NOMO-1 treated with DMSO at 0.1 percent for 48 hours (cell line): Measurements from ENCODE around the gene RETREG2.

Experiments used
- DNase-seq: peaks from one replicate; lab custom pipeline; 2025; ENCODE audit not compliant: unreplicated experiment; lab: John Stamatoyannopoulos, UW

The RETREG2 gene, protein sequence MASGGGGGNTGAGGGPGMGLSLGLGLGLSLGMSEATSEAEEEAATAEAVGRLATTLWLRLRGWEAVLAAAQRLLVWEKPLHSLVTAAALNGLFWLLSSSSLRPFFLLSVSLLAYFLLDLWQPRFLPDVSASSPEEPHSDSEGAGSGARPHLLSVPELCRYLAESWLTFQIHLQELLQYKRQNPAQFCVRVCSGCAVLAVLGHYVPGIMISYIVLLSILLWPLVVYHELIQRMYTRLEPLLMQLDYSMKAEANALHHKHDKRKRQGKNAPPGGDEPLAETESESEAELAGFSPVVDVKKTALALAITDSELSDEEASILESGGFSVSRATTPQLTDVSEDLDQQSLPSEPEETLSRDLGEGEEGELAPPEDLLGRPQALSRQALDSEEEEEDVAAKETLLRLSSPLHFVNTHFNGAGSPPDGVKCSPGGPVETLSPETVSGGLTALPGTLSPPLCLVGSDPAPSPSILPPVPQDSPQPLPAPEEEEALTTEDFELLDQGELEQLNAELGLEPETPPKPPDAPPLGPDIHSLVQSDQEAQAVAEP

DNA sequence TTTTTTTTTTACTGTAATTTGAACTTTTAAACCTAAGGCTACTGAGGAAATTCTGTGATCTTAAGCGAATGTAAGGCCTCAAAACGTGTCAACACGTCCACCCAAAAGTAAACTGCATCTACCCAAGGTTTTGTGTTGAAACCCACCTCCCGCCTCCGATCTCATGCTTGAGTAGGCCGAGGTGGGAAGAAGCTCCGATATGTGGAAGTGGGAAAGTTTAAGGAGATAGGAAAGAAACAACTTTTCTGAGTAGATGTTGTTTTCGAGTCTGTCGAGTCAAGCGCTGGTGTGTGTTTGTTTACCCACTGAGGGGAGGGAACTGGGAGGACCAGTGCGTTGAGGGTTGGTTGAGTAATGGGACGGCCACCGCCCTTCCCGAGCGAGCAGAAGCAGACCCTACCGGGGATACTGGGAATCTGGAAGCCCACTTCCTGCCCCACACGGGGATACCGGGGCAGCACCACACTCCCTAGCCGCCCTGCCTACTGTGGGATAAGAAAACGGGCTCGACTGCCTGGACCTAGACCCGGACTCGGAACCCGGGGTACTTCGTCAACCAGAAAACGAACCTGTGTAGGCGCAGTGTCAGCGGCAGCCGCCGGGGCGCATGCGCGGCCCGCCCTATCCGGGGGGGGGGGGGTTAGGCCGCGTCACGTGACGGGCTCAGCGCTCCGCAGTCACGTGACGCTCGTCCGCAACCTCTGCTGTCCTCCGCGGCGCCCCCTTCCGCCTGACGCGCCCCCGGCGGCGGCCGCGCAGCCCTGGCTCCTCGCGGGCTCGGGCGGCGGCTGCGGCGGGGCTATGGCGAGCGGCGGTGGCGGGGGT is at the start of gene RETREG2:
TSS of gene RETREG2 (plus strand) at position 724 of the 825 bp plus-strand sequence. CDS start at position 802, 78 bp downstream.
- peak; percentile 88 for DNase-seq

DNA sequence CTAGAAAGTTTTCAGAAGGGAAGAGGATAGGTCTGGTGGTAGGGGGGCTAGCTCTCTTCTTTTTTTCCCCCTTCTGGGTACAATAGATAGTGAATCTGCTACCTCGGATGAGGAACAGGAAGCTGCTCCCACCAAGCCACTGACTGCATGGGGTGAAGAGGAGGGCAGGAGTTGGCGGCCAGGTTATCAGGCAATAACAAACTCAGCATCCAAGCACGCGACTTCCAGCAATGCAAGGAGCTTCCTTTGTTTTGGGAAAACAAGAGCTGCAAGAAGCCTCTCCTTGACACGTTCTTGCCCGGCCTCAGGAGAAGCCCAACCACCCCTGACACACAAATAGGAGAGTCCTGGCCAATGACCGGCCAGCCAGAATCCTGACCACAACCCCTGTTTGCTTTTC is 49.7 kb upstream of the RETREG2 start:
- DNase-seq: no peak

DNA sequence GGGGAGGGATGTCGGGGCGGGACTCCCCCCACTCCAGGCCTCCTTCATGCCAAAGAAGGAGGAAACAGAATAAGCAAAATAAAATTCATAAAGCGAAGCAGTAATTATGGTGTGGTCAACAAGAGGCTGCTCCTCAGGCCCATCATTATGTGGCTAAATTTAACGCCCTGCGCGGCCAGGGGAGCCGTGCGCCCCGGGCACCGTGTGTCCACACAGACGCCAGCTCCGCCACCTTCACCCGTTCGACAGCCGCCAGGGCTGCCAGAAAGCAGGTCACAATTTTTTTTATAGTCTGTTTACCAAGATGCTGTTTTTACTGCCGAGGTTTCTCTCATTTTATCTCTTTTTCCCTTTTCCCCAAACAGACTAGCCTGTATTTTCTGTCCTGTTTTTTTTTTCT is 48.5 kb upstream of the RETREG2 start:
- no peak for DNase-seq

DNA sequence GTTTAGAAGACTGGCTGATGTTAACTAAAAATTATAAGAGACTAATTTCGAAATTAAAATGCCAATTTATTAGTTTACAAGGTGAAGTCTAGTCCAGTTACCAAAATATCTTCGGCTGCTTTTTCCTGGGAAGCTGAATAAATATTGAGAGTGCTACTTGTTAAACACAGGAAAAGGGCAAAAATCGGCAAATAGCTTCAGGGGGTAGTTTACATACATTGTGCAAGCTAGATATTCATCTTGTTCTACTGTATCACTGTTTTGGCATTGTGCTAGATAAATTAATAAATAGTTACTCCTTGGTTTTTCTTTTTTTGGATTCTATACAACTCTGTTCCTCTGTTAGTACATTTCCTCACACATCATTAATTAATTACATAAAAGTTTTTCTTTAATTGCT is 46.7 kb upstream of the RETREG2 start:
- DNase-seq: no peak

DNA sequence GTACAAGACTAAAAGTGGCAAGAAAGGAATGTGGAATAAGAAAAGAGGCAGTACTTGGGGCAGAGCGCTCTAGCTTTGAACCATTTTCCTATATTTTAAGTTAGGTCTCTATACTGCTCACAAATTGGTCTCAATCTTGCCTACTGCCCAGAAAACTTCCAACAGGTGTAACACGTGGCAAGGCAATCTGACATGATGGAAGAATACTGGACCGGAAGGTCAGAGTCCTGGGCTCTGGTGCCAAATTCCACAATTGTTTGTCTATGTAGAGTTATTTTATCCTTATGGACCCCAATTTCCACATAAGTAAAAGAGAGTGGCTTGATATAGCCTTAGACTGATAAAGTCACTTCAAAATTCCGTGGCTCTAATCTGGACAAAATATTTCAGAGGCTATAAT is 46.3 kb upstream of the RETREG2 start:
- no peak for DNase-seq

DNA sequence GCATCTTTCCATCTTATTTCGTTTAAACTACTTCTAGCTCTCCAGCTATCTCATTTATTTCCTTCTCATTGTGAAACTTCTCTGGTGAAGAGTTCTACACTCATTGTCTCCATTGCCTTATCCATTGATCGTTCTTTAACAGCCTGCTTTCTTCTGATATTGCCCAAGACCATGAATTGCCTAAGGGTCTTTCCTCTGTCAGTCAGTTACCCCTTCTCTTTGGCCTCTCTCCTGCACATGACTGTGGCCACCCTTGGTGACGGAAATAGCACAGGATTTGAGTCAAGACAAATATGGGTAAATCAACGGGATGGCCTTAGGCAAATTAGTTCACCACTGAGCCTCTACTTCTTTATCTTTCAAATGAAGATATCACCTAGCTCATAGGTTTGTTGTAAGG is 44.1 kb upstream of the RETREG2 start:
- DNase-seq: no peak

DNA sequence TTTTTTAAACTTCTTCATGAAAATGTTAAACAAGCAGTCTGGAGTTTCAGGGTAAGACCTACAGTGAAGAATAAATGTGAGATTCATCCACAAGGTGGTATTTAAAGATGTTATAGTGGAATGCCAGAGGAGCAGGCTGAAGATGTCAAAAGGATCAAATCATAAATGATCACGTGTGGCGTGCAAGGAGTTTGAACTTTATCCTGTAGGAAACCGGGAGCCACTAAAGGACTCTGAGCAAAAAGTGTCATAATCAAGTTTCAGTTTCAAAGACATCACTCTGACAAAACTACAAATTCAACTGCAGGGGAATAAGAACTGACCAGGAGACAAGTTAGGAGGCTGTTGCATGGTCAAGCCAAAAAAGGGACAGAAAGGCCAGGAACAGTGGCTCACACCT is 37.4 kb upstream of the RETREG2 start:
- no peak for DNase-seq

DNA sequence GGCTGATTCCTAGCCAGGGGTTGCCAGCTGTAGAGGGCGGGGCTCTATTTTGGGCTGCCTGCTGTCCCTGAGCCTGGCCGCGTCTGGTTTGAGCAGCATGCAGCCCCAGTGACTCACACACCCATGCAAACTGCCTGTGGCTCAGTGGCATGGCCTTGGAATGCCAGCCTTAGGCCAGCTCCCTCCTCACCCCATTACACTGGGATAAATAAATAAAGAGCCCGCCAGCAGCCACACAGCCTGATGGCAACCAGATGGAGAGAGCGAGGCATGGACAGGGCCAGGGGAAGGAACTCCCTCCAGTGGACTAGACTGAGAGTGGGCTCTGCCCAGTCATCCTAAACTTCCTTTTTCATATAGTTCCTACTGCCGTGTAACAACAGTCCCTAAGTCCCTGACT is 35.7 kb upstream of the RETREG2 start:
- no peak for DNase-seq

DNA sequence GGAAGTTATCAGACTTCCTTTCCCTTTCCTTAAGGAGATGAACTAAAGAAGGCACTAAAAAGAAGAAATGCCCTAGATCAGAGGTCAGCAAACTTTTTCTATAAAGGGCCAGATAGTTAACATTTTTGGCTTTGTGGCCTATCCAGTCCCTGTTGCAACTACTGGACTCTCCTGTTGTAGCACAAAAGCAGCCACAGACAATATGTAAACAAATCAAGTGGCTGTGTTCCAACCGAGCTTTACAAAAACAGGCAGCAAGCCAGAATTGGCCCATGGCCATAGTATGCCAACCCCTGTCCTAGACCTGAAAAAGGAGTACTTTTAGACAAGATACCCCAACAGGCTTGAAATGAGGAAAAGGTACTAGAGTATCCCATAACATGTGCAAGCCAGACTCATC is 28.4 kb upstream of the RETREG2 start:
- DNase-seq: no peak

DNA sequence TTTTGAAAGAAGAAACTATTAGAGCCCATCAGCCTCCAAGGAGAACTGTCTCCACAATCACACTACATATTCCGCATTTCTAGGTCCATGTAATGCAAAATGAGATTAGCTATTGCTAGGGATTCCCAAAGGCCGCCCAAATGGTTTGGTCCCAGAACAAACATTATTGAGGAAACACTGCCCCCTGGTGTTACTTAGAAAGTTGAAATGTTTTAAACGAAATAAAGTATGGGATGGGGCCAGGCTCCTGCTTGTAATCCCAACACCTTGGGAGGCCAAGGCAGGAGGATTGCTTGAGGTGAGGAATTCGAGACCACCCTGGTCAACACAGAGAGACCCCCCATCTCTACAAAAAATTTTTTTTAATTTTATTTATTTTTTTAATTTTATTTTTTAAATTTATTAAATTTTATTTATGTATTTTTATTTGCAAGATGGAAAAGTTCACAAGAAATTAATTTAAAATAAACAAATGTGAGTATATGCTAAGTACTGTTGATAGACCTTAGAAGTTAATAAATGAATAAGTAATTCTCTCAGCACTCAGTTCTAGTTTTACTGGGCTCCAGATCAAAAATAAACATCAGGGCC is 22.9 kb upstream of the RETREG2 start:
- DNase-seq: peak; percentile 61

DNA sequence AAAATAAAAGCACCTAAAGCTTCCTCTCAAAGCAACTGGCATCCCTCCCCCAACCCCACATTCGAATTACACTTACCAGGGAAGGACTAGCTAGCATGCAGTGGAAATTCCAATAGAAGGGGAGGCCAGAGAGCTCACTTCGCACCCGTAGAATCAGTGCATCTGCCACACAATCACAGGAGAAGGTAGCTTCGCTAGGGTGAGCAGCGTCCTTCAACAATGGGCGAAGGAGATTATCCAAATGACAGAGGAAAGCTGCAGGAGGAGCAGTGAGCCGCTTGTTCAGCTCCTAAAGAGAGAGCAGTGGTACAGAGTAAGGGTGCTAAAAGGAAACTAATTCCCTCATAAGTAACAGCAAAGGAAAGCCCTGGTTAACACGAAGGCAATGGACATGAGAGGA is 20.7 kb upstream of the RETREG2 start:
- no peak for DNase-seq

DNA sequence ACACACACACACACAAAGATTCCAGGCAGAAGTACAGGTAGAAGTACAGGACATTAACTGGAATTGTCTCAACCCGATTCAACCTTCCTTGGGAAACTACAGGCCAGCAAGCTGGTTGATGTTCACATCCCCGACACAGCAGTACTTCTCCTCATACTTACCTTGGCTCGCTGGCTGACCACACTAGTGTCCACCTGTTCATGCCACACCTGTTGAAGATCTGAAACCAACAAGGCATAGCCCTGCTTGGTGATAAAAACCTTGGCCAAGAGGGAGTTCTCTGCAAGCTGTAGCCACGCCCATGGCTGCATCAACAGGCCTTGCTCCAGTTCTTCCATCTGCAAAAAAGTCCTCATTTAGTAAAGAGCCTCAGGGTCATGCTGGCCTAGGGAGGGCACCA is 20.1 kb upstream of the RETREG2 start:
- no peak for DNase-seq

DNA sequence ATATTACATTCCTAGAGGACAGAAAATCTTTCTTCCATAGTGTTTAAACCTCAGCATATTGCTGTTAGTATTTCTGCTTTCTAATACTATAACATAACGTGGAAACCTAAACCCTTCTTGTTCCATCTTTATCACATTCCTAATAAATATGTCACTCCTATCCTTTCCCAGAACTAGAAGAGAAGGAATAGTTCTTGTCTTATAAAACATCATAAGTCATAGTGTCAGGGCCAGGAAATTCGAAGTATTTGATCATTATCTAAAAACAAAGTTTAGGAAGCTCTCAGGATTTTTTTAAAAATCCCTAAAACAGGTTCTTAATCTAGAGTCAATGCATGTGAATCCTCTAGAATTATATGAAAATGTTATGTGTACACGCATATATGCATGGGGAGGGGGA is 19.5 kb upstream of the RETREG2 start:
- no peak for DNase-seq

DNA sequence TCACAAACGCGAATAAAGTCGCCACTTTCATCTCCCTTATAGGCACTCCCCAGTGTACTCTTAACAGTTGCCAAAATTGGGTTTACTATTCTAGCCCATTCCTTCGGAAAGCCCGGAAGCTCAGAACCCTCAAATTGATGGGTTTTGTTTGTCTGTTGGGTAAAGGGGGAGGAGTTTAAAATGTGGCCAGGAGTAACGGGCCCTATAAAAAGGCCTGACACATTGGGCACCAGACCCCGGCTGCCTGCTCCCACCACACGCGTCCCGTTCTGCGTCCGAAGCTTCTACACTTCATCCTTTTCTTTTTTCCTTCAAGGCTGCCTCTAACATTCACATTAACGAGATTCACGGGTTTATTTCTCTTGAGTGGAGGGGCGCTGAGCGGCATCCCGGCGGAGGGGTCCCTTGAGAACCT is 18.3 kb upstream of the RETREG2 start:
- DNase-seq: no peak

DNA sequence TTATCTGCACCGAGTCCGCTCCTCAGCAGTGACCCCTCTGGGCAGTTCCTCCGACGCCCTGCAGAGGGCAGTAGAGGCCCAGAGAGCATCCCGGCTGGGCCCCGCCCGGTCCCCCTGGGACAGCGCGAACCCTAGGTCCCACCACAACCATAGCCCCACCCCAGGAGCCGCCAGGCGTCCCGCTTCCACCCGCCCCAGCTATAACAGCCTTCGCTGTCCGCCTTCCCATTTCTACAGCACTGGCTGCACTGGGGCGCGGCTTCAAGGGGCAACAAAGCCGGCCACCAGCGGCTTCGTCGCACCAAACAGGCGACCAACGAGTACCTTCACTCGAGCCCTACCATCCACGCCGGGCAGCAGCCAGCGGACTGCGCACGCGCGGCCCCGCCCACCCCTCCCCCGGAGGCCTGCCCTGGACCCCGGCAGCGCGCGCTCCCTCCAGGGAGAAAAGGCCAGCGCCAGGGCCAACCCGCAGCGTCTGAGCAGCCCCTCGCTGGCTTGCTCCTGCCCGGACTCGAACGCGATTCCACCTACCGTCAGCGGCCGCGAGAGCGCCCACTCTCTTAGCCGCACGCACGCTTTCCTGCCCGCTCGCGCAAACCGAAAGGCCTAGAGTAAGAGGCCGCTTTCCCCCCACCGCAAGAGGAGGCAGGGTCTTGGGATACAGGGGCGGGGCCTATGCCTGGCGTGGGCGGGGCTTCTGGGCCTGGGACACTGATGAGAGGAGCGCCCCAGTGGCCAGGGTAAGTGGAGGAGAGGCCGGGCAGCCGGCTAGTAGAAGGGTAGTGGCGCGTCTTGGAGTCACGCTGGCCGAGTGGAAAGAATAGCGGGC is 17.7 kb upstream of the RETREG2 start, which contains the start of gene NHEJ1:
TSS of gene NHEJ1 (minus strand) at position 630 of the 832 bp plus-strand sequence. CDS start 2,453 bp downstream, outside the sequence.
- DNase-seq: peak; percentile 82

DNA sequence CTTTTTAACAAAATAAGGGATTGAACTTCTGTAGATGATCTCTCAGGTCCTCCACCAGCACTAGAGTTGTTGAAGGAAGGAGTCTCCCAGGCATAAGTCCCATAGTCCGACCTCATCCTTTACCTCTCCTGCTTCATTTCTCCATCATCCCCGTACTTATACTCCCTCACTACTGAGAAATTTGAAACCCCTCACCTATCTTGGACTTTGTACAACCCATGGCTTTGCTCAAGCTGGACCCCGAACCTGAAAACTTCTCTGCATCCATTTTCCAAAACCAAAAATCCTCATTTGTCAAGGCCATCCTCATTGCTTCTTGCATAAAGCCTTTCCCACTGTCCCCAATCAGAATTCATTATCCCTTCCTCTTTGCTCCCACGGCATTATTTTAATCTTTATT is 17.0 kb upstream of the RETREG2 start:
- DNase-seq: no peak

DNA sequence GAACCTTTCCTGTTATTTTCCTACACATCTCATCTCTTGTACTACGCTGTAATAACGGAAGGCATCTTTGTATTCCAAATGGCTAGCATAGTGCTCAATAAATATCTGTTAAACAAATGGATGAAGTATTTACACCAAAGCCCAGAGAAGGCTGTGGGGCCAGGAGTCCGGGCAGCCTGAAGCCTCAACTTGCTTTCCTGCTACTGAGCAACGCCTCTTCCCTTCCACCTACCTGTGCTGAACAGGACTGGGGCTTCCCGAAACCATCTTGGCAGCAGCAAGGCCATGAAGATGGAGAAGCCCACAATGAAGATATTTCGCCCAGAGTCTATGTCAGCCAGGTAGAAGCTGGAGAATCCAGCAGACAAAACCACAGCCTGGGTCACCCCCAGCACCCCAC is 14.9 kb upstream of the RETREG2 start:
- DNase-seq: no peak

DNA sequence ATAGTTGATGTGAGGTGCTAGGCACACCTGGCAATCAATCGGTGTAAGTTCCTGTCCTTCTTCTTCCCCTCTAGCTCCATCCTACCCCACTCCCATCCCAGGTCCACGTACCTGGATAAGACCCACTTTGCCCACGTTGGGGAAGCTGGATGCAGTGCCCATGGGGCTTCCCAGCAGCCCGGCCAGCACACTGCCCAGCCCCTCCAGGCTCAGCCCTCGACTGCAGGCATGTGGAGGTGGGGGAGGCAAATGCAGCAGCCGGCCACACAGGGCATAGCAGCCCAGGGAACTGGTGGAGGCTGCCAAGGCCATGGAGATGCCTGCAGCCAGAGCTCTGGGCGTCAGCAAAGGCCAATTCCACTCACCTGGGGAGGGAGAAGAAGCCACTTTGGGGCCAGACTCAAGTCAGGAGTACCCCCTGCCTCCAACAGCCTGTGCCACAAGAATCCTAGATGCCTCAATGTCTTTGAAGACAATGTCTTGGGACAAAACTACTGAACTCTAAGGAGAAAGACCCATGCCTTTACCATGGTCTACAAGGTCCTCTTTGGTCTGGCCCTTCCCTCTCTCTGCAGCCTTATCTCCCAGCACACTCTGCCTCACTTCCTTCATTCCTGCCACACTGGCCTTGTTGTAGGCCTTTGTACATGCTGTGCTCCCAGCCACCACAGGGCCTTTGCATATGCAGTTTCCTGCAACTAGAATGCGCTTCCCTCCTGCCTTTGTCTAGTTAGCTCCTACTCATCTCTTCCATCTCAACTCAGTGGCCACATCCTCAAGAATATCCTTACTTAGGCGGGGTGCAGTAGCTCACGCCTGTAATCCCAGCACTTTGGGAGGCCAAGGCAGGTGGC is 12.8 kb upstream of the RETREG2 start:
- DNase-seq: no peak

DNA sequence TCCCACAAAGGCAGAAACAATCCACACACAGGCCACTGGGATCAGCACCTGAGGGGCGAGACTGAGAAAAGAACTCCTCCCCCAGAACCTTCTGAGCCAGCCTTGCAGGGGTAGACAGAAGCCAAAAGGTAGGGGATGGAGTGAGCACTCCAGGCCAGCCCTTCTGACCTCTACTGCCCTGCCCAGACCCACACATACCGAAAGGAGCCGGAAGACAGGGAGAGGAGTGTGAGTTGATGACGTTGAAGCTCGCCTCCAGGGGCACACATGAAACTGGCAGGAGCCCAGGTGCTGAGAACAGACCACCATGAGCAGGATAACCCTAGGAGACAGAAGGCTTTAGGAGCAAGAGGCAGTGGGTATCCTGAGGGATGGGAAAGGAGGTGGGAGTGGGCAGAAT is 10.1 kb upstream of the RETREG2 start:
- no peak for DNase-seq

DNA sequence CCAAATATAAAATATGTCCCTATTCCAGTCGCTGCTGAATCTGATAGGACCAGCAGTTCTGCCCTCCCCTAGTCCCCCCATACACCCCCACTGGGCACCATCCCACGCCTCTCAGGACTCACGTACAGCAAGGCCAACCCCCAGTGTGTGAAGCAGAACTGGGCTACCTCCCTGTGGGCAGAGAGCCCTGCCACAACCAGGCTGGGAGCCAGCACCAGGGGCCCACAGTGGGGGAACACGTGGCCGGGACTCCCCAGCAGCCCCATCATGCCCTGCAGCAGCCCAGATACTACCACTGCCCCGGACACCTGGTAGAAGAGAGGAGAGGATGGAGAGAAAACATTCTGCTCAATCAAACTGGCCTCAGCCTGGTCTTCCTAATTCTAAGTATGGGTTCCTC is 9.5 kb upstream of the RETREG2 start:
- no peak for DNase-seq
